ENCODE data around the gene PEX12.
A peak's percentile ranks its signal among the peaks of the same experiment; 100 is the strongest.
"Not testable (repeated sequence)": the region's sequence is repeated elsewhere in the genome, so short reads cannot be mapped to it uniquely, and the experiment has no call there.

Gene PEX12

DNA sequence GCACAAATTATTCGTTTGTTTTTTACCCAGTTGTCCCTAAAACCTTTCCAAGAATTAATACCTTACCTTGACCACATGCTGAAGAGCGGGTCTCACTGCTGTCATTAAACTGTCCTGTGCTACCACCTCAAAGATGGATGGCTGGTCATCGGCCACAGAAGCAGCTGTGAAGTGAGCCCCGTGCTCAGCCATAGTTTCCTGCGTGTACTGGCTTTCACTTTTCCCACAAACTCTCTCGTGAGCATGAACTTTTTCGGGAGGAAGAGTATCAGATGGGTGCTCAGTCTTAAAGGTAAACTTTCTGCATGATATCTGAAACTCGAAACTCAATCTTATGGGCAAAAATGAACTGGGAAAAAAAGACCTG, 558 bp downstream of the PEX12 start:
- no peak for DNase-seq

- DNase-seq = no peak
Measured at GRCh38 chr17:35575759-35576158, 2.6 kb downstream of the PEX12 start.

GRCh38 chr17:35569405-35569804, 9.0 kb downstream of the PEX12 start:
- DNase-seq = no peak

- peak in 1 of 4 experiments; percentile 6 for DNase-seq
Measured at GRCh38 chr17:35568561-35568960, 9.8 kb downstream of the PEX12 start.

DNA sequence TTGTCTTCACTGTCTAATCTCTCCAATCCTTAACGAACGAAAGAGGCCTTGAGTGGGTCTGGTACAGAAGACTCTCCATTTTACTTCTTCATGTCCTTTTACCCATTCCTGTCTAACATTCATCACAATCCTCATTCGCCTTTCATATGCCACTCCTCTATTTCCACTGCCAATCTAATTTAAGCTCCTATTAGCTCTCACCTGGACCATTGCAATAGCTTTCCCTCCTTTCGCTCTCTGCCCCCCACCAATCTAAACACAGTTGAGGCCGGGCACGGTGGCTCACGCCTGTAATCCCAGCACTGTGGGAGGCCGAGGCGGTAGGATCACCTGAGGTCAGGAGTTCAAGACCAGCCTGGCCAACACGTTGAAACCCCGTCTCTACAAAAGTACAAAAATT, 11.4 kb downstream of the PEX12 start:
- no peak for DNase-seq

- DNase-seq = not testable (repeated sequence)
Measured at GRCh38 chr17:35563181-35563580, 15.2 kb downstream of the PEX12 start.

- DNase-seq = no peak
Measured at GRCh38 chr17:35560703-35561102, 17.7 kb downstream of the PEX12 start, which contains the start of gene SLFN14. Gene SLFN14 (minus strand): TSS chr17:35560819. CDS start chr17:35558062, 2,757 bp downstream.

DNA sequence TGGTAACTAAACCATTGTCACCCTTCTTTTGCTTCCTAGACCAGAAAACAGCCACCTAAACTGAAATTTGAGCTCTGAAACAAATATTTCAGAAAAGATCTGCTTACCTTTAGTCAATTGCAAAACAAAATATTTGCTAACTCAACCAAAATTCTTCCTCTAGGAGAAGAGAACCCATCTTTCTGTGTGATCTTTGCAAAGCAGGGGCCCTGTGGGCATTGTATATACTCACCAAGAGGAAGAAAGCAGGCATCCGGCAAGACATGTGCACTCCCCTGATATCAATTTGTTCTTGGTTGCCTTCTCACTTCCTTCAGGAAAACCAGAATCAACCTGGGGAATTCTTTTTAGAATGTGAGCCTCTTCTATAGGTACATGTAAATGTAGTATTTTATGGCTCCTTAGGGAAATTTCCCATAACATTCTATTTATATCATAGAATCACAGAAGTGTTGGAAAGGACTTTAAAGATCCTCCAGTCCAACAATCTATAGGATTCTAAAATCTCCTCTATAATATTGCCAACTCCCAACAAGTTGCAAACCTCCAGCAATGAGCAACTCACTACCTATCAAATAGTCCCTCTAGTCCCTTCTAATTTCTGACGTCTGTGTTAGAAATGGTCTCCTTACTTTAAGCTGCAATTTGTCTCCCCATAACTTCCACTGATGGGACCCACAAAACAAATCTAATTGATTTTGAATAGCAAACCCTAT, 18.7 kb downstream of the PEX12 start:
- DNase-seq = no peak

DNA sequence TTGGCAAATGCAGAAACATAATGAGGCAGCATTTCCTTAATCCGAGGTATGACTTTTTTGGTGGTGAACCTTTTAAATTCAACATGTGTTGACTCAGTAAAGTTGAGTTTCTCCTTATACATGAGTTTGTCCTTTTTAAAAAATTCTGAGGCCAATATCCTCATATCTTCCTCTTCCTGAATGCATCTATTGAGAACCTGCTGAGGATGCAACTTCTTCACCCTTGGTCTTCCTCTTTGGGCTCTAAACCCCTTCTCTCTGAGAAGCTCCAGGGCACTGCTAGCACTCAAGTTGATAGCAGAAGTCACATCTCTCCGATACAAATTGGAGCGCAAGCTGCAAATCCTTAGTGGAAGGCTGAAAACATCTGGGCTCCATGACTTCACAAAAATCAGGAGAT, 21.0 kb downstream of the PEX12 start:
- DNase-seq = no peak

DNA sequence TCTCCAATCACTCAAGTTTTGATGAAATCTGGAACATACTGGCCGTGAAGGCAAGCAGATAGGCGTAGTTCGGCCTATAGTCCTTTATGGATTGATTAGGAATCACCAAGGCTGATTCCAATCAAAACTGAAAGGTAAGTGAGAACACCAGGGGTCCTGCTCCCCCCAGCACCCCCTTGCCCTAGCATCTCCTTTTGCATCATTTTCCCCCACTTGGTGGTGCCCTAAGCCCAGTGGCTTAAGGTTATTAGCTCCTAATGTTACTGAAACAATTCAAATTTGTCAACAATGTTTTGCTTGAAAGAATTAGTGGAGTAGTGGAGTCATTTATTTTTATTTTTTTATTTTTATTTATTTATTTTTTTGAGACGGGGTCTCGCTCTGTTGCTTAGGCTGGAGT, 22.7 kb downstream of the PEX12 start:
- DNase-seq = no peak

DNA sequence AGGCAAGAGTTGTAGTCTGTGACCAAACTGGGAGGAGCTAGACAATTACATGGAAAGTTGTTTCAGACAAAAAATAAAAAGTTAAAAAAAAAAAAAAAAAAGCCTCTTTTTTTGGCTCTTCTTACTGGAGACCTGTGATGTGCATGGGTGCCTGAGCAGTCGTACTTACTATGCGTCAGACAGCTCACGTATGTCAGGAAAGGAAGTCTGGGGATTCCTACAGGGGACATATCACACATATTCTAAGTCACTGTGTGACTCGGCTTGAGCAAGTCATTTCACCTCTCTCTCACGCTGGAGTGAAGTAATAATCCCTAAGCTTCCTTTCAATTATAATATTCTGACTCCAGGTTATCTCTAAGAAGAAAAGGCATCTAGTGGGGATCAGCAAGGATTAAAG, 23.7 kb downstream of the PEX12 start:
- DNase-seq = no peak

- DNase-seq = no peak
Measured at GRCh38 chr17:35553310-35553709, 25.1 kb downstream of the PEX12 start.

- no peak for DNase-seq
Measured at GRCh38 chr17:35548978-35549377, 29.4 kb downstream of the PEX12 start.

GRCh38 chr17:35548208-35548810, 30.1 kb downstream of the PEX12 start:
- no peak for DNase-seq

DNA sequence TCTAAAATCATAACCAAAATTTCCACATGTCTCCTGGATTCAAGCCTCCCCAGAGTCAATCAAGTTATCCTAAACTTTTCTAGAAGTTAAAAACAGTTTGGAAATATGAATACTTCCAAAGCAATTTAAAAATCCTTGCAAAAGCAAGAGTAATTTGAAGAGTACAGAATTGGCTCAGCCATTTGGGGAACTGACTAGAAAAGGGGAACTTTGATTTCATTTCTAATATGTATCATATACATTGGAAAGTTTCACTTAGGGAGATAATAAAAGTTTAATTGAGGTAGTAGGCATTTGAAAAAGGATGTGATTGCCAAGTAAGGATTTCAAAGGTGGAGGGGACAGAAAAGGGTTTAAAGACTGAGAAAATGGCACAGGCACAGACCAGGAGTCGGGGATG, 31.9 kb downstream of the PEX12 start:
- DNase-seq = no peak

DNA sequence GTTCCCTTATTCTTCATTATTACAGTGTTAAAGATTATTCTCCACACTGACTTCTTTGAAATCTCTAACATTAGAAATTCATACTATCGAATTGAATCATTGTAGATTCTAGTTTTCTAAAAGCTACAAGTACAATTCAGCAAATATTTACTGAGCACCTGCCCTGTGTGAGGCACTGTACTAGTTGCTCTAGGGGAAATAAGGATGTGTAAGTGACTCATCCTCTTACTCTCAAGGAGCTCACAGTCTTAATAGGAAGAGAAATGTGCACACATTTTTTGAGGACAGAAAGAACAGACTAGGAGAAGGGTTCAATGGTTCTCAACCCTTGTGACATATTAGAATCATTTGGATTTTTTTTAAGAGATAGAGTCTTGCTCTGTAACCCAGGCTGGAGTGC, 33.2 kb downstream of the PEX12 start:
- DNase-seq = no peak

GRCh38 chr17:35543856-35544255, 34.5 kb downstream of the PEX12 start:
- no peak for DNase-seq

DNA sequence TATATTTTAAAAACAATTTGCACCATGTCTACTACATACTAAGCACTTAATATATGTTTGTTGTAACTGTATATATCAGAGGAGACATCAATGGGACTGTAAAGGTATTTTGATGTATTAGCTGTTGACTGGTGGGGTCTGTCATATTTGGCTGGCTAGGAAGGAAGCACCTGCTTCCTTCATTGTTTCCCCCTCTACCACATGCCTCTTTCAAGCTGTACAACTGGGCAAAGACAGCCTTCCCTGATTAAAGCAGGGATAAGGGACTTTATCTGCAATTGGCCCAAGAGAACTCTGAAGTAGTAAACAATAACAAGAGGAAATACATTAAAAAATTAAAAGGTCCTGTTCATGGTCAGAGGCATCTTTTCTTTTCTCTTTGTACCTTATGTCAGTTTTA, 35.4 kb downstream of the PEX12 start:
- no peak for DNase-seq

DNA sequence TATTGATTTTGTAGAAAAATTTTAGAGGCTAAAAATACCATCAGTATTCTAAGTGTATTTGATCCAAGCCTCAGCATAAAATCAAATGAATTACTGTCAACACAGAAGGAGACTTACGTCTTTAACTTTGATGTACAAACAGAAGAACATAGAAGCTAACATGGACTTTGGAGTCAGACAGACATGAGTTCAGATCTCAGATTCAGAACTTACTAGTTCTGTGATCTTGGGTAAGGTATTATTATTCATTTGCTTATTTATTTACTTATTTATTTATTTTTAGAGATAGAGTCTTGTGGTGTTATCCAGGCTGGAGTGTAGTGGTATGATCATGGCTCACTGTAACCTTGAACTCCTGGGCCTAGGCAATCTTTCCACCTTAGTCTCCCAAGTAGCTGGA, 36.9 kb downstream of the PEX12 start:
- DNase-seq = no peak

- DNase-seq = no peak
Measured at GRCh38 chr17:35540589-35541404, 37.6 kb downstream of the PEX12 start.

GRCh38 chr17:35539659-35540026, 38.7 kb downstream of the PEX12 start:
- no peak for DNase-seq

DNA sequence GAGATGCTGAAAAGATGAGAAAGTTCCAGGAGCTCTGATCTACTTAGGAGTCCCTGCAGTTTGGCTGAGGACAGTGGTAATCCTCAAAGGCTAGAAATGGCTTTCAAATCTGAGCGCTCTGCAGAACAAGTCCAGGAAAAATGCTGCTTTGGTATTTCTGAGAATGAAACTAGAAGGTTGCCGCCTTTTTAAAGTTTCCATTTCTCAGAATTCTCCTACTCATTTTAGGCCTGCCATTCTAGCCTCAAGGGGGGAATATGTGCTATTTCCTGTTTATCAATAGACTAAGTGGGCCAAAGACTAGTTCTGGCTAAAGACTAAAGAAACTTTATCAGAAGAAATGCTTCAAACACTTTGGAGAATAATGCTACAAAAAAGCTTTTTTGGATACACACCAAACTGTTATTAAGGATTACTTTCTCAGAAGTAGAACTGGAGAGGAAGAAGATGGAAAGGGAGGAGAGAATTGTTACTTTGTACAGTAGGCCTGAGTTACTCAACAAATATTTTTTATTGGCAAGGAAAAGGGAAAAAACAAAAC, 40.7 kb downstream of the PEX12 start, which contains the start of gene SLFN12L:
TSS of gene SLFN12L (minus strand) at position 78 of the 541 bp plus-strand sequence. CDS start 15,314 bp downstream, outside the sequence.
- no peak for DNase-seq

GRCh38 chr17:35536664-35537171, 41.7 kb downstream of the PEX12 start:
- peak in 1 of 4 experiments; percentile 8 for DNase-seq
